GM10248 (cell line): ENCODE data around the gene GNB3.
"Not testable (repeated sequence)": the region's sequence is repeated elsewhere in the genome, so short reads cannot be mapped to it uniquely, and the experiment has no call there.

Experiments used
- CTCF ChIA-PET: fragments of 300-600 bp; sonication (Branson Sonifier 250); formaldehyde crosslinking; extraction: SDS; loops from one replicate; lab custom pipeline; 2021; ENCODE audit warnings: antibody characterized with exemption; lab: Yijun Ruan, JAX
- POLR2A ChIA-PET: fragments of 350-650 bp; sonication (Branson Sonifier 250); formaldehyde crosslinking; extraction: SDS; loops from one replicate; lab custom pipeline; 2020; ENCODE audit warnings: antibody characterized with exemption; lab: Yijun Ruan, JAX
- DNase-seq: peaks from one replicate; pipeline ENCODE4 v3.0.0; 2012; ENCODE audit errors: extremely low spot score
- TF ChIP-seq, protein P1 (sequence below): IDR thresholded peaks from 2 replicates; pipeline ENCODE4 v1.5.1; 2012; ENCODE audit warnings: mild to moderate bottlenecking, low read depth; ENCODE audit errors: extremely low read depth, missing control alignments, control extremely low read depth

Gene GNB3

GRCh38 chr12:6871052-6871957 lies 30.6 kb downstream of the GNB3 start:
- ChIA-PET POLR2A (interaction anchor here (2.4 to 4.8 kb wide), 3 partner anchors 10 to 73 kb away, joined by 10 to 46 read pairs (median 11); partner anchors contain the start of genes C12orf57, CDCA3, RNU7-1 and USP5), CTCF (interaction anchor here (1.2 to 11.3 kb wide), 21 partner anchors 11 to 270 kb away, joined by 3 to 130 read pairs (median 10); partner anchors contain the start of genes CDCA3, LRRC23, MLF2 and USP5)
- TF ChIP-seq, protein P1, sequence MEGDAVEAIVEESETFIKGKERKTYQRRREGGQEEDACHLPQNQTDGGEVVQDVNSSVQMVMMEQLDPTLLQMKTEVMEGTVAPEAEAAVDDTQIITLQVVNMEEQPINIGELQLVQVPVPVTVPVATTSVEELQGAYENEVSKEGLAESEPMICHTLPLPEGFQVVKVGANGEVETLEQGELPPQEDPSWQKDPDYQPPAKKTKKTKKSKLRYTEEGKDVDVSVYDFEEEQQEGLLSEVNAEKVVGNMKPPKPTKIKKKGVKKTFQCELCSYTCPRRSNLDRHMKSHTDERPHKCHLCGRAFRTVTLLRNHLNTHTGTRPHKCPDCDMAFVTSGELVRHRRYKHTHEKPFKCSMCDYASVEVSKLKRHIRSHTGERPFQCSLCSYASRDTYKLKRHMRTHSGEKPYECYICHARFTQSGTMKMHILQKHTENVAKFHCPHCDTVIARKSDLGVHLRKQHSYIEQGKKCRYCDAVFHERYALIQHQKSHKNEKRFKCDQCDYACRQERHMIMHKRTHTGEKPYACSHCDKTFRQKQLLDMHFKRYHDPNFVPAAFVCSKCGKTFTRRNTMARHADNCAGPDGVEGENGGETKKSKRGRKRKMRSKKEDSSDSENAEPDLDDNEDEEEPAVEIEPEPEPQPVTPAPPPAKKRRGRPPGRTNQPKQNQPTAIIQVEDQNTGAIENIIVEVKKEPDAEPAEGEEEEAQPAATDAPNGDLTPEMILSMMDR: no peak
- DNase-seq: no peak

DNA sequence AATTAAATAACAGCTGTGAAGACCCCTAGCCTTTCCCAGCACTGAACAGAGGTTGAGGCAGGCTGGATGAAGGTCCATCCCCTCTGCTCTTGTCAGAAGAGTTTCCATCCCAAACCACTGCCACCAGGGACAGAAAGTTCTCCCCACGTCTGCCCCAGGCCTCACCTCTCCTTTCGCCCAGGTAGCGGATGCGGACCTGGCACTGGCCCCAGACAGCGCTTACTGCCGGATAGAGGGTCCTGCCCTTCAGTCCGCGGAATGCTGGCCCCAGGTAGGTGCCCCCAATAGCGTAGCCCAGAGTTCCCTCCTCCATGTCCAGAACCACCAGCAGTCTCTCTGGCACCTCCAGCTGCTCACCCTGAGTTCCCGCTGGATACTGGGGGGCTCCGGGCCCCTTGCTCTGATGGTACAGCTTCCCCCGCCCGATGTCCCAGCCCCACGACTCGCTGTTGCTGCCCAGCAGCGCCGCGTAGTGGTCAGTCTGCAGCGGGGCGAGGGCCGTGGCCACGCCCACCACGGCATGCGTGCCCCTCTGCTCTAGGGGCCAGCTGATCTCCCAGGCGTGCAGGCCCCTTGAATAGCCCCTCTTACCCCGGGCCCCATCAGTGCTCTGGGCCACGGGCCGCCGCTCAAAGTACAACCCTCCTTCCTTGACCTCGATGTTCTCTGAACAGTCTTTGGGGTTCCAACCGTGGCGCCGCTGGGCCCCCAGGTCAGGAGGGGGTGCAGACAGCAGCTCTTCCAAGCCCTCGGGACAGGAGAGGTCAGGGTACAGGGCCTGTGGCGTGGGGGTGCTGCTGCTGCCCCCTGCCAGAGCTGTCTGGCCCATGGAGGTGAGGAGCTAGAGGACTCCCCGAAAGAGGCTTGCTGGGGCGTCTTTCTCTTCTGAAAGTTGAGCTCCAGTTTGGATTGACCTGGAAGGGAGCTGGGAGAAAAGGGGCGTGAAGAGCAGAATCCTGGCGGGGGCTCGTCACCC lies 31.6 kb downstream of the GNB3 start:
- peak; percentile 86 for DNase-seq
- TF ChIP-seq, protein P1: peak; percentile 100

GRCh38 chr12:6873094-6874014 lies 32.6 kb downstream of the GNB3 start, which contains the start of gene SPSB2:
Gene SPSB2, minus strand, starts transcription at chr12:6873303. Its CDS starts 402 bp downstream, at chr12:6872901.
- POLR2A ChIA-PET: interaction anchor here (0.5 to 4.8 kb wide), 17 partner anchors 8 to 337 kb away, joined by 3 to 46 read pairs (median 3); partner anchors contain the start of genes C12orf57, CDCA3, RNU7-1 and USP5
- CTCF ChIA-PET: interaction anchor here (0.7 to 11.3 kb wide), 55 partner anchors 9 to 324 kb away, joined by 3 to 130 read pairs (median 5); partner anchors contain the start of genes C1RL, CDCA3, LRRC23 and MLF2
- peak; percentile 98 for DNase-seq
- TF ChIP-seq, protein P1: no peak

More for the DNA sequence above, 31.6 kb downstream of the GNB3 start:
- ChIA-PET POLR2A (interaction anchor here (0.5 to 4.8 kb wide), 16 partner anchors 9 to 336 kb away, joined by 3 to 46 read pairs (median 3); partner anchors contain the start of genes C12orf57, CDCA3, RNU7-1 and USP5), CTCF (interaction anchor here (0.6 to 11.3 kb wide), 64 partner anchors 10 to 333 kb away, joined by 3 to 130 read pairs (median 5); partner anchors contain the start of genes C1RL, CDCA3, LRRC23 and MLF2)

DNA sequence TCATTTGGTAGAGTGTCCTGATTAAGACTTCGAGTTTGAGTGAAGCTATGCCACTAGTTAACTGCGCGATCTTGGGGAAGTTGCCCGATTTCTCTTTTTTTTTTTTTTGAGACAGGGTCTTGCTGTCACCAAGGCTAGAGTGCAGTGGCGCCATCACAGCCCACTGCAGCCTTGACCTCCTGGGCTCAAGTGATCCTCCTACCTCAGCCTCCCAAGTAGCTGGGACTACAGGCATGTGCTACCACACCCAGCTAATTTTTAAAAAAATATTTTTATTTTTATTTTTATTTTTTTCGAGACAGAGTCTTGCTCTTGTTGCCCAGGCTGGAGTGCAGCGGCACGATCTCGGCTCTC lies 33.3 kb downstream of the GNB3 start:
- ChIA-PET POLR2A (interaction anchor here (0.7 to 1.9 kb wide), 2 partner anchors 17 to 87 kb away, joined by 3 to 21 read pairs; no protein-coding TSS in a partner anchor), CTCF (interaction anchor here (2.9 to 4.7 kb wide), 5 partner anchors 11 to 51 kb away, joined by 13 to 50 read pairs (median 27); partner anchors contain the start of gene LRRC23)
- DNase-seq: not testable (repeated sequence)

DNA sequence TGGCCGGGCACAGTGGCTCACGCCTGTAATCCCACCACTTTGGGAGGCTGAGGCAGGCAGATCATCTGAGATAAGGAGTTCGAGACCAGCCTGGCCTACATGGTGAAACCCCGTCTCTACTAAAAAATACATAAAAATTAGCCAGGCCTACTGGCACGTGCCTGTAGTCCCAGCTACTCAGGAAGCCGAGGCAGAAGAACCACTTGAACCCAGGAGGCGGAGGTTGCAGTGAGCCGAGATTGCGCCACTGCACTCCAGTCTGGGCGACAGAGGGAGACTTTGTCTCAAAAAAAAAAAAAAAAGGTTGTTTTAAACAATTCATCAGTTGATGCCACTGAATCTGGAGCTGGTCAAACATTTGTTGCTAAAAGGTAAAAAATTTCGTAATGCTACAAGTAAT lies 39.1 kb downstream of the GNB3 start:
- ChIA-PET CTCF (interaction anchor here (3.7 kb wide), 1 partner anchor 12 kb away, joined by 20 read pairs; no protein-coding TSS in a partner anchor), POLR2A (interaction anchor here (0.6 to 1.2 kb wide), 2 partner anchors 11 to 341 kb away, joined by 3 to 5 read pairs; no protein-coding TSS in a partner anchor)
- not testable (repeated sequence) for DNase-seq

- DNase-seq: no peak
- POLR2A ChIA-PET: no interaction called here
- CTCF ChIA-PET: interaction anchor here (1.4 to 3.7 kb wide), 4 partner anchors 8 to 34 kb away, joined by 3 to 45 read pairs (median 16); partner anchors contain the start of gene SPSB2
- TF ChIP-seq, protein P1: no peak
Measured at GRCh38 chr12:6883252-6883651, 42.5 kb downstream of the GNB3 start.
